Heart left ventricle (tissue), 13 donors: ENCODE data around the gene POLR1D.

Experiments used
- POLR2A ChIP-seq, 2 donors: fragments of 450-650 bp; IDR thresholded peaks; one replicate each; pipeline ENCODE4 v1.6.1; 2017; ENCODE audit warnings: antibody characterized with exemption in 2 of 2, mild to moderate bottlenecking in 2 of 2, moderate library complexity in 2 of 2
- TF ChIP-seq, protein P1 (sequence below), 12 donors: fragments of 200-600 bp; sonication (generic) in 4 of 12; IDR thresholded peaks; one replicate each; pipeline versions ENCODE4 v1.5.0 to v1.8.0; 2018 to 2022; ENCODE audit warnings: antibody characterized with exemption in 12 of 12, mild to moderate bottlenecking in 5 of 12
- donor health status: ischemic (EF 13 %, LVEDD 7.1; RV severe dilation, severe dysfunction).
- donor health status: DM: no; HTN: yes; CAD: no.
- donor health status: DM: no; HTN: no; CAD: no.
- donor health status: ischemic (EF 25% LVEDD 6.9; RV normal size, moderate dysfunction).
- donor health status: ischemic (EF 25% LVEDD 5.7; RV mildly dilated, moderate dysfunction).
- donor health status: ischemic (EF 35%, LVEDD 5.7; RV mildly dilated, moderate dysfunction).
- donor health status: nonischemic (EF 11% LVEDD 7.7; RV severe dilation, severe dysfunction).
- donor health status: DM: yes; HTN: yes; CAD: no.
- donor health status: PGD.
- donor health status: ischemic (EF 29% LVEDD 5.4; RV normal size, mild dysfunction).
- donor health status: nonischemic (EF 23%, LVEDD 6.1; RV moderate dilation, normal function).

GRCh38 chr13:27638001-27638400, 16.3 kb downstream of the POLR1D start:
- TF ChIP-seq, protein P1, sequence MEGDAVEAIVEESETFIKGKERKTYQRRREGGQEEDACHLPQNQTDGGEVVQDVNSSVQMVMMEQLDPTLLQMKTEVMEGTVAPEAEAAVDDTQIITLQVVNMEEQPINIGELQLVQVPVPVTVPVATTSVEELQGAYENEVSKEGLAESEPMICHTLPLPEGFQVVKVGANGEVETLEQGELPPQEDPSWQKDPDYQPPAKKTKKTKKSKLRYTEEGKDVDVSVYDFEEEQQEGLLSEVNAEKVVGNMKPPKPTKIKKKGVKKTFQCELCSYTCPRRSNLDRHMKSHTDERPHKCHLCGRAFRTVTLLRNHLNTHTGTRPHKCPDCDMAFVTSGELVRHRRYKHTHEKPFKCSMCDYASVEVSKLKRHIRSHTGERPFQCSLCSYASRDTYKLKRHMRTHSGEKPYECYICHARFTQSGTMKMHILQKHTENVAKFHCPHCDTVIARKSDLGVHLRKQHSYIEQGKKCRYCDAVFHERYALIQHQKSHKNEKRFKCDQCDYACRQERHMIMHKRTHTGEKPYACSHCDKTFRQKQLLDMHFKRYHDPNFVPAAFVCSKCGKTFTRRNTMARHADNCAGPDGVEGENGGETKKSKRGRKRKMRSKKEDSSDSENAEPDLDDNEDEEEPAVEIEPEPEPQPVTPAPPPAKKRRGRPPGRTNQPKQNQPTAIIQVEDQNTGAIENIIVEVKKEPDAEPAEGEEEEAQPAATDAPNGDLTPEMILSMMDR (IDR thresholded peaks at IDR 0.05) = no peak
- no peak for TF ChIP-seq POLR2A (IDR thresholded peaks at IDR 0.05)
